ENCODE measurements around the gene ARFGAP1.
"Not testable (repeated sequence)": the region's sequence is repeated elsewhere in the genome, so short reads cannot be mapped to it uniquely, and the experiment has no call there.

ARFGAP1 gene

DNA sequence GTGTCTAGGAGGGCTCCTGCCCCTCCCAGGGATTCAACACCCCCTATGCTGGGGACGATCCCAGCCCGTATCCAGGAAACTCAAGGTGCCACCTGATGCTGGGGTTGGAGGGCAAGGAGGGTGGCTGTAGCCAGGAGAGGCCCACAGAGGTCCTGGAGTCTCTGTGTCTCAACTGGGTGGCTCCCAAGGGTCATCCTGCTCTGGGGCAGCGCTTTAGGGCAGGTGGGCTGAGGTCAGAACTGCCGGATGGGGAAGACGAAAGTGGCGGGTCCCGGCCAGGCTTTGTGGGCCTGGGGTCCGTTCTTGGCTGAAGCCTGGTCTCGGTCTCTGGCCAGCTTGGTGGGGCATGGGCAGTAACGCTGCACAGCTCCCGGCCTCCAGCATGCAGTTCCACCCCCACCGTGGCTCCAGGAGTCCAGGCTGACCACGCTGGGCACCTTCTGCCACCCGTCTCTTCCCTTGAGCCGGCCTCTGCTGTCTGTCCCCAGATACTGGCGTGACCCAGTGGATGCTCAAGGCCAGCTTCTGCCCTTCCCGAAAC, 17.6 kb downstream of the ARFGAP1 start:
- in situ Hi-C loops (cut with MboI; ENCODE audit: low sequenced_read_pairs) = no loop called here

DNA sequence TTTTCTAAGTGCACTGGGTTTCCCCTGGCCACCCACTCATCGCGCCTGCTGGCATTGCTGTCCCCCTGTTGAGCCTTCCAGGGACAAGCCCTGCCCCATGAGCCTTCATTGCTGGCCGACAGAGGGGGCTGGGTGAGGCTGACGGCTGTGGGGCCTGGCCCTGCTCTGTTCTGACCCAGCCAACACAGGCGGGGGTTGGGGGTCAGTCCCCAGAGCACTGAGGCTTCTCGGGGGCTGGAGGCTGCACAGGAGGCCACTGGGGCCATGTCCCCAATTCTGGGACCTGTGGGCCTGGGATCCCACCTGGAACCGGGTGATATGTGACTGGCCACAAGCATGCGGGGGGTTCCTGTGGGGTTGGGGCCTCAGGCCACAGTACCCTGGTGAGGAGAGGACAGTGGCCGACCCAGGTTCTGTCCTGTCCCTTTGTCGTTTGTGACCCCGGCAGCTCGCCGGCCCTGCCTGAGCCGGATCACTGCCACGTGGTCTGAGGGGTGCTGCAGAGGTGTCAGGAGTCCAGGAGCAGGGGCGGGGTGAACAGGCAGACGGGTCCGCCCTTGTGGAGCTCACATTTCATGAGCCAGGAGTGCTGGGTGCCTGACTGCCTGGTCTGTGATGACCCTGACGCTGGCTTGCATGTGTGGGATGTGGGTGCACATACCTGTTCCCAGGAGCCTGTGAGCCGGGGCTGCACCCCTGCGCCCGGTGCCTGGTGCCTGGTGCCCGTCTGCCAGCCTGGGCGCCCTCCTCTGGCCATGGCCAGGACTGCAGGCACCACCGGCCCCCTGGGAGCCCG, 18.3 kb downstream of the ARFGAP1 start:
- in situ Hi-C loops (cut with MboI; ENCODE audit: low sequenced_read_pairs) = no loop called here

DNA sequence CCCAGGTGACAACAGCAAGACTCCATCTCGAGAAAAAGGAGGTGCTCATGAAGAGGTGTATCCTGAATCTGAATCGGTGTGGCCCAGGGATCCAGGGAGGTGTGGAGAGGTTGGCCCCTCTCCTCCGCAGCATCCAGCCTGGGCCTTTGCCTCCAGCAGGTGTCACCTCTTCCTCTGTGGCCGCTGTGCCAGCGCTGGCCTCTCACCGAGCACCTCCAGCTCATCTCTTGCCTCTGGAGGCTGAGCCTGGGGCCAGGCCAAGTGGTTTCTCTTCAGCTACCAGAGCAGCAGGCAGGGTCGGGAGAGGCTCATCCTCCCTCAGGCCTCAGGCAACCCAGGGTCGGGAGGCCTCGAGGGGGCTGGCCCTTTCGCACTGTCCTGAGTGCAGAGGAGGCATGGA, 19.2 kb downstream of the ARFGAP1 start:
- in situ Hi-C loops (cut with MboI; ENCODE audit: low sequenced_read_pairs) = no loop called here

DNA sequence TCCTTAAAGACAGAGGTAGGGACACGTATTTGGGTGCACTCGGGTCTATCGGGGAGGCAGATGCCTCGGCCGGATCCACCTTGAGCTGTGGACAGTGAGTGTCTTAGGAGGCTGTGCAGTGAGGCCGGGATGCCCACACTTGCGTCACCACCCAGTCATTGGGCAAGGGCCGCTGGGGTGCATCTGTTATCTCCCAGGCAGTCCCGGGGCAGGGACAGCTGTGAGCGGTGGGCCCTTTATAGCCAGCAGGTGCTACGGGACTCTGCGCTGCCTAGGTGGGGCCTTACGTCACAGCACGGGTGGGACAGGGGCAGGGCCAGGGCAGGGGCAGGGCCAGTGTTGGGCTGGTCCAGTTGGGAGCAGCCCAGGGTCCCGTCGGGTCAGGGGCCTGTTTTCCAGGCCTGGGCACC, 19.7 kb downstream of the ARFGAP1 start:
- in situ Hi-C loops (cut with MboI; ENCODE audit: low sequenced_read_pairs) = no loop called here

DNA sequence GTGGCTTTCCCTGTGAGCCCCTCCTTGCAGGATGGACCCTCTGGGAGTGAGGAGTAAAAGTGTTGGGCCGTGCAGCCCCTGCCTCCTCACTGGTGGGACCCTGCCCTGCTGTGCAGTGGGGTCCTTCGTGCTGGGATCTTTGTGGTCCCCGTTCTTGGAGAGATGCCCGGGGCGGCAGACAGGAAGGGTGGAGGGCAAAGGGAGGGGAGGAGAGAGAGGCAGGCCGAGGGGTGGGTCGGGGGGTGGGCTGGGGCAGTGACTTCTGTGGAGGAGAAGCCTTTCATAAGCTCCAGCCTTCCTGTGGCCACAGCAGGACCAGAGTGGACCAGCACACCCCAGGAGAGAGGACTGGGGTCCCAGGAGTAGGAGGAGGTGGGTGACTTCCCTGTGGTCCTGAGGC, 20.3 kb downstream of the ARFGAP1 start, which contains the start of gene COL20A1:
Gene COL20A1, plus strand, starts transcription at position 283 of the 400 bp plus-strand sequence. CDS start 1,922 bp downstream, outside the sequence.
- in situ Hi-C loops (cut with MboI; ENCODE audit: low sequenced_read_pairs) = no loop called here

DNA sequence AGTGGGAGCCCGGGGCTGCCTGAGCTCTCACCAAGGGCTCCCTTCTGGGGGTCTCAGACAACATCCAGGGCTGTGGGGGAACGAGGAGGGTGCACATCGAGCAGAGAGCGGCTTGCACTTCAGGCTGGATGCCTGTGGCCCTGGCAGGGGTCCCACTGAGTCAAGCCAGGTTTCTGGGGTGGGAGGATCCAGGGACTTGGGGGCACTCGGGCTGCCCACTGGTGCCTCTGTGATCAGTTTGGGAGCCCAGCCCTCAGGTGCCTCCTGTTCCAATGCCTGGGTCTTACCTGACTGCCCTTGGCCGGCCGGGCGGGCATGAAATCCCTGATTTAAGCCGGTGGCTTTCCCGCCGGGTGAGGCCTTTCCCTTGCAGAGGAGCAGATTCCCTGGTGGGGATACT, 20.8 kb downstream of the ARFGAP1 start:
- in situ Hi-C loops (cut with MboI; ENCODE audit: low sequenced_read_pairs) = no loop called here

DNA sequence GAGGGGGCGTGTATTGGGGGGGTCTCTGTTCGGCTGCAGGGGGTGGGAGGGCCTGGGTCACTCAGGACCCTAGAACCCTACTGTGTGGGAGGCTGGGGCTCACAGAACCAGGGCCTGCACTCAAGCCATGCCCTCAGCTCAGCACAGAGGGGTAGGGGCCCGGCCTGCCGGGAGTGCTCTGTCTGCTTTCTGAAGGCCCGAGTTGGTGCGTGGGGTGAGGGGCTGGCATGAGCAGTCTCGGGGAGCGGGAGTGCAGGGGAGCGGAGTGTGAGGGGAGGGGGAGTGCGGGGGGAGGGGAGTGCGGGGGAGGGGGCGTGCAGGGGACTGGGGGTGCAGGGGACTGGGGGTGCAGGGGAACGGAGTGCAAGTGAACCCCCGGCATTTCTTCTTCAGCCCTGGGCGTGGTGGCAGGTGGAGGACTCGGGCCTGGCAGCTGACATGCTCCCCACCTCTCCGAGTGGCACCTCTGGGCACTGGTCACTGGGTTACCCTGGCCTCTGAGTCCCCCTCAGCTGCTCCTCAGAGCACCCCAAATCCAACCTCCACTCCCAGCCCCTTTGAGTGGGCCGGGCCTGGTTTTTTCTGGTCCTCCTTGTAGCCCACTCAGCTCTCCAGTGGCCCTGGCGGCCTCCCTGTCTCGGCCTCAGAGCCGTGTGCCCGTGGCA, 21.4 kb downstream of the ARFGAP1 start:
- in situ Hi-C loops (cut with MboI; ENCODE audit: low sequenced_read_pairs) = no loop called here

DNA sequence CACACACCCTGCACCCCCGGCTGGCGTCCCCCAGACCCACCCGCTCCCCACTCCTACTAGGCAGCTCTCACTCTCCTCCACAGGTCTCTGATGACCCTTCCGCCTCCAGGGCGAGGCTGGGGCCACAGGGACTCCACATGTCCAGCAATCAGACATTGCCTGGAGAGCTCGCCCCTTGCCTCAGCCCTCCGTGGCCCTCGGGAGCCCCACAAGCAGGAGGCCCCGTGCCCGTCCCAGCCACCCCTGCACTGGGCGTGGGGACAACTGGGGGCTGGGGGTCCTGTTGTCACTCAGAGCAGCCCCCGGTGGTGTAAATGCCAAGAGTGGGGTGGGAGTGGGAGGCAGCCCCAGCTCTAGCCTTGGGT, 21.9 kb downstream of the ARFGAP1 start:
- in situ Hi-C loops (cut with MboI; ENCODE audit: low sequenced_read_pairs) = no loop called here

DNA sequence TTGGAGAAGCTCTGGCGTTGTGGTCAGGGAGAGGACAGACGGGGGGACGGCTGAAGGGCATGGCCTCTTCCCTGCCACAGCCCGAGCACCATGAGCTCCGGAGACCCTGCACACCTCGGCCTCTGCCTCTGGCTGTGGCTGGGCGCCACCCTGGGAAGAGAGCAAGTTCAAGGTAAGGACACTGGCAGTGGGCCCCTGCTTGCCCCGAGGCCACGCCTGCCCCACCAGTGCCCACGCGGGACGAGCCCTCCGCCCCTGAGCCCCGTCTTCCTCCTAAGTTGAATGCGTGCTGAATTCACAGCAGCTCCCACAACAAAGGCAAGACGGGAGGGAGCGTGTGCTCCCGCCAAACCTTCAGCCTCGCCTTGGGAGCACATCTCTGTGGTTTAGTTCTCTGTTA, 22.4 kb downstream of the ARFGAP1 start:
- in situ Hi-C loops (cut with MboI; ENCODE audit: low sequenced_read_pairs) = no loop called here

DNA sequence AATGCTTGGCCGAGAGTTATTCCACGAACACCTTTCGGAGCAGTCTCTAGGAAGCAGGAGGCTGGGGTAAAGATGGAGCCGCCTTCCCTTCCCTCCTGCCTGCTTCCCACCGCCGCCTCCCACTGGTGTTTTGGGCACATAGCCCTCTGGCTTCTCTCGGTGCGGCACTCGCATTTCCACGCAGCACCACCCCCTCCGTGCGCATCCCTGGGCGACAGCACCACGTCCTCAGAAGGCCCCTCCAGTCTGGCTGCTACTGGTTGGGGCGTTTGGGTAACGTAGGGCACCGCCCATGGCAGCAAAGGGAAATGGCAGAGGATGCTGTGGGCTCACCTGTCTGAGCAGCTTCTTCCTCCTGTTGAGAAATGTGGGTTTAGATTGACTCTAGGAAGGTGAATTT, 22.8 kb downstream of the ARFGAP1 start:
- in situ Hi-C loops (cut with MboI; ENCODE audit: low sequenced_read_pairs) = no loop called here

DNA sequence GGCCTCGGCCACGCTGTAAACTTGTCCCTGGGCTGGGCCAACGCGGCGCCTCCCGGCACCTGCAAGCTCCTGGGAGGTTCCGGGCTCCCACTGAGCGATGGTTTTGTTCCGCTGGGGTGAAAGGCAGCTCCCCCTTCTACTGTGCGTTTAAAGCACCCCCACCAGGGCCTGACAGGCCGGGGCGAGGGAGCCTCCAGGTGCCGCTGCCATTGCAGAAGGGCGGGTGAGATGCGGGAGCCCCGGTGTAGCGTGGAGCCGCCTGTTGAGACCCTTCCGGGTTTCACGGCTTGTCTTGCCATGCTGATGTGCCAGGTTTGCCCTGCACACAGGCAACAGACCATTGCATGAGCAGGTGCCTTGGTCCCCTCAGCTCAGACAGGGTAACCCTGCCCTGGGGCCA, 23.2 kb downstream of the ARFGAP1 start:
- in situ Hi-C loops (cut with MboI; ENCODE audit: low sequenced_read_pairs) = no loop called here

DNA sequence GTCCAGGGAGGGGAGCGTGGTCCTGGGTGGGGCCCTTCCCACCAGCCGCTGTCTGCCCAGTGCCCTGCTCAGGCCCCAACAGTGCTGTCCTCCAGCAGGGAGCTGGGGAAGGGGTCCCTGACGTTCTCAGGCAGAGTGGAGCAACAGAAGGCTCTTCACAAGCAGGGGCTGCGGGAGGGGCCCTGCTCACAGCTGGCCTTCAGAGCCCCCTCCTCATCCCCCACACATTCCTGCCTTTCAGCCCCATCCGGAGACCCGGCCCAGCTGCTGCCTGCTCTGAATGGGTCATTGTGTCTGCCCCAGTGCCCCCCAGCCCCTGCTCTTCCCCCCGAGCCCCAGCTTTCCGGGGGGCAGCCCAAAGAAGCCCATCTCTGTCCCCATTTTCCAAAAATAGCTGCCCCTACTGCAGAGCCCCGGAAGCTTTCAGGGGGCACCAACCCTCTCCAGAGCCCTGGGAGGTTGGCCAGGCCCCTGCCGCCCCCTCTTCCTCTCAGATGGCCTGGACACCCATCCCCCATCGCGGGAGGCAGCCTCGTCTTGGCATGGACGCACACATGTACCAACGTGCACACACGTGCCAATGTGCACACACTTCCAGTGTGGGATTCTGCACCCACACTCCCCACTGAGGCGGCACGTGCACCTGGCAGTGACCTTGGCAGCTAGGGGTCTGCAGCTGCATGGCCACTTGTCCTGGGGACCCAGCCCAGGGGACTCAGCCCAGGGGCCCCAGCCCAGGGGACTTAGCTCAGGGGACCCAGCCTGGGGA, 24.1 kb downstream of the ARFGAP1 start:
- in situ Hi-C loops (cut with MboI; ENCODE audit: low sequenced_read_pairs) = no loop called here

DNA sequence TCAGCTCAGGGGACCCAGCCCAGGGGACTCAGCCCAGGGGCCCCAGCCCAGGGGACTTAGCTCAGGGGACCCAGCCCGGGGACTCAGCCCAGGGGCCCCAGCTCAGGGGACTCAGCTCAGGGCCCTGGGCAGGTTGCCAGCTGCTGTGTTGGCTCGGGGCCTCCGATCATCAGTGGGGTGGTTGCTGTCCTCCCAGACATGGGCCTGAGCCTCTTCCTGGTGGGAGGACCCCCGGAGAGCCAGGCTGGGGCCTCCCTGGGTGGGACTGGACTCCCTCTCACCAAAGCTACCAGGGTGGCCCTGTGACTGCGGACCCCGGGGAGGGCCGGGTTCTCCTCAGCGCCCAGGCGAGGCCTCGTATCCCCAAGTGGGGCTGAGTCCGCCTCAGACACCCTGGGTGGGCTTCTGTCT, 24.8 kb downstream of the ARFGAP1 start:
- in situ Hi-C loops (cut with MboI; ENCODE audit: low sequenced_read_pairs) = no loop called here

DNA sequence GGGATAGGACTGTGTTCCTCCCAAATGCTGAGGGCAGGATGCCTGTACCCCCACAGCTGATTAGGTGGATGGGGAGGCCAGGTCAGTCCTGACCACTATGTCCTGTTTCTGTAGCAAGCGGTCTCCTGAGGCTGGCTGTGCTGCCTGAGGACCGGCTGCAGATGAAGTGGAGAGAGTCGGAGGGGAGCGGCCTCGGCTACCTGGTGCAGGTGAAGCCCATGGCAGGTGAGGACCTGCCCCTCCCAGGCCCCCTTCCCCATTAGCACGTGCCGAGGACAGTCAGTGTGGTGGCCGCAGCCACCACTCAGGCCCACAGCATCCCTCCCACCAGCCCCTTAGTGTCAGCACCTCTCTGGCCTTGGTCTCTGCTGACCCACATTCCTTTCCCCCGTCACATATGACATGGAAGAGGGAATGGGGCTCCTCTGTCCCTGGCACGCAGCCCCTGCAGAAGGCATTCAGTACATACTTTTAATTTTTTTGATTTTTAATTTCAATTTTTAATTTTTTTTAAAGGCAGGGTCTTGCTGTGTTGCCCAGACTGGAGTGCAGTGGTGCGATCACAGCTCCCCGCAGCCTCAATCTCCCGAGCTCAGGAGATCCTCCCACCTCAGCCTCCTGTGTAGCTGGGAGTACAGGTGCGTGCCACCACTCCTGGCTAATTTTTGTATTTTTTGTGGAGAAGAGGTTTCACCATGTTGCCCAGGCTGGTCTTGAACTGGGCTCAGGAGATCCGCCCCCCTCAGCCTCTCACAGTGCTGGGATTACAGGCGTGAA, 25.4 kb downstream of the ARFGAP1 start:
- in situ Hi-C loops (cut with MboI; ENCODE audit: low sequenced_read_pairs) = no loop called here

DNA sequence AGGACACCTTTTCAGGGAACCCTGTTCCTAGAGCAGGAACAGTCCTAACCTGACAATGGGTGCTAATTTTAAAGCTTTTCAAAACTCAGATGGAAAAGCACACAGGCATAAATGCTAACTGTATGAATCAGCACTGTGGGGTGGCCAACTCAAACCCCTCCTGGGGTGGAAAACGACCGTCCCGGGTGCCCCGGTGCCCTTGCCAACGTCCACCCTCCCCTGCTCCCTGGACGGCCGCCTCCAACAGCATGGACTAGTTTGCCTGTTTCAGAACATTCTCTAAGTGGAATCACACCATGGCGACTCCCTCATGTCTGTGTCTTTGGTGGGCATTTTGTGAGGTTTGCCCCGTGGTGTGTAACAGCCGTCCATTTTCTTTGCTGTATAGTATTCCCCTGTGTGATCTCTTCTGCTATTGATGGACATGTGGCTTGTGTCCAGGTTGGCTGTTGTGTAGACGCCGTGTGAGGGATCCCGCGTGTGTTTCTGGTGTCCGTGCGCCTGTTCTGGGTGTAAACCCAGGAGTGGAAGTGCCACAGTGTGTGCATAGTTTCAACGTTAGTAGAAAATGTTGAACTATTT, 26.2 kb downstream of the ARFGAP1 start:
- in situ Hi-C loops (cut with MboI; ENCODE audit: low sequenced_read_pairs) = no loop called here

DNA sequence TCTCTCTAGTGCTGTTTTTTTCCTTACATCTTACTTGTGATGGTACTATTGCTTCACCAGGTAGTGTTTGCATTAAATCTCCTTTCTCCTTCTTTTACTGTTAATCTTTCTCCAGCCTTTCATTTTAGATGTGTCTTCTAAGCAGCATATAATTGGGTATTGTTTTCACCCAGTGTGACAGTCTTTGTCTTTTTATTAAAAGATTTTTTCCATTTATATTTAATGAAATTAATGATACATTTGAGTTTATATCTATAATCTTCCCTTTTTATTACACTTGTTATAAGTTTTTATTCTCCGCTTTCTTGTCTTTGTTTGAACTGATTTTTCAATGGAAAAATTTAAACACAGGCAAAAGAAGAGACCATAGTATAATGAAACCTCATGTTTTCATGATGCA, 29.1 kb downstream of the ARFGAP1 start:
- in situ Hi-C loops (cut with MboI; ENCODE audit: low sequenced_read_pairs) = no loop called here

DNA sequence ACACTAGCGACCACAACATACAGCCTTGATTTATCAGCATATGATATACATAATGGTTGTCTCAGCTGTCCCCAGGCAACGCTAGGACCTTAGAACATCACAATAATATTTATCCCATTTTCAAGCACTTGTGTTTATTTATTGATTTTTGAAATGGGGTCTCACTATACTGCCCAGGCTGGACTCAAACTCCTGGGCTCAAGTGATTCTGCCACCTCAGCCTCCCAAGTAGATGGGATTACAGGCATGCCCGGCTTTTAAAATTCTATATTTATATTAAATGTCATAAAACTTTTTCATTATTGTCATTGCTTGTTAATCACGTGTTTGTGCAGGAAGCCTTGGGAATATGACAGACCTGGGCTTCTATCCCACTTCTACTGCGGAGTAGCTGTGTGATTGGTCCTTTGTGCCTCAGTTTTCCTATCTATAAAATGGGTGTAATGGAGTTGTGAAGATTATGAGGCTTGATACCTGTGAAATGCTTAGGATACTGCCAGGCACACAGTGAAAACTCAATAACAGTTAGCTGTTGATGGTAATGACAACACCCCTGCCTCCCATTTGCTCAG, 30.6 kb downstream of the ARFGAP1 start:
- in situ Hi-C loops (cut with MboI; ENCODE audit: low sequenced_read_pairs) = no loop called here

DNA sequence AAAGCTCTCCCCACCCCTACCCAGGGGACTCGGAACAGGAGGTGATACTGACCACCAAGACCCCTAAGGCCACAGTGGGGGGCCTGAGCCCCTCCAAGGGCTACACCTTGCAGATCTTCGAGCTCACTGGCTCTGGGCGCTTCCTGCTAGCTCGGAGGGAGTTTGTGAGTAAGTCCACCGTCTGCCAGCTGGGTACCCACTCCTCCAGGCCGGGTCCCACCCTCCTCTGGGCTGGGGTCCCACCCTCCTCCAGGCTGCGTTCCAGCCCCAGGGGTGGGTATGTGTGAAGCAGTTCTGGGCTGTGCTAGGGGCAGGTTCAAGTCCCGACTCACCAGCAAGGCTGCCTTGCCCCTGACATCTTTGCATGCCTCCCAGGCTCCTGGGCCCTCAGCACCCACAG, 32.8 kb downstream of the ARFGAP1 start:
- in situ Hi-C loops (cut with MboI; ENCODE audit: low sequenced_read_pairs) = no loop called here

DNA sequence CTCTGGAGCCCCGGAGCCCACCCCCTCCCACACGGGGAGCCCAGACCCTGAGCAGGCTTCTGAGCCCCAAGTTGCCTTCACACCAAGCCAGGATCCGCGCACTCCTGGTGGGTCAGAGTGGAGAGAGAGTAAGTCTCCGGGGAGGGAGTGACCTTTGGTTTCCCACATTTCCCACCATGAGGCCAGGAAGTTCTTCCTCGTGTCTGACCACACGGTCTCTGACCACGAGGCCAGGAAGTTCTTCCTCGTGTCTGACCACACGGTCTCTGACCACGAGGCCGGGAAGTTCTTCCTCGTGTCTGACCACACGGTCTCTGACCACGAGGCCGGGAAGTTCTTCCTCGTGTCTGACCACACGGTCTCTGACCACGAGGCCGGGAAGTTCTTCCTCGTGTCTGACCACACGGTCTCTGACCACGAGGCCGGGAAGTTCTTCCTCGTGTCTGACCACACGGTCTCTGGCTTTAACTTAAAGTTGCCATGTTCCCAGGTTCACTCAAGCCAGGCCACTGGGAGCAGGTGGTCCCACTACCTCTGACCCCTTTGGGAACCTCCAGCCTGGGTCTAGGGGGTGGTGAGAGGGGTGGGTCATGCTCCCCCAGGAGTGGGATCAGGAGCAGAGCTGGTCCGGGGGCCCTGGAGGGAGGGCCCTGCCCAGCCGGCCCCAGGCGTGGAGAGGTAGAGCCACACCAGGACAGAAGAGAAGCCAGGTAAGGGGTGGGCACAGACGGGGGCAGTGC, 33.5 kb downstream of the ARFGAP1 start:
- in situ Hi-C loops (cut with MboI; ENCODE audit: low sequenced_read_pairs) = not testable (repeated sequence)

Data from hTERT RPE-1 (cell line).